ENCODE data around the gene CPTP.

The CPTP gene

DNA sequence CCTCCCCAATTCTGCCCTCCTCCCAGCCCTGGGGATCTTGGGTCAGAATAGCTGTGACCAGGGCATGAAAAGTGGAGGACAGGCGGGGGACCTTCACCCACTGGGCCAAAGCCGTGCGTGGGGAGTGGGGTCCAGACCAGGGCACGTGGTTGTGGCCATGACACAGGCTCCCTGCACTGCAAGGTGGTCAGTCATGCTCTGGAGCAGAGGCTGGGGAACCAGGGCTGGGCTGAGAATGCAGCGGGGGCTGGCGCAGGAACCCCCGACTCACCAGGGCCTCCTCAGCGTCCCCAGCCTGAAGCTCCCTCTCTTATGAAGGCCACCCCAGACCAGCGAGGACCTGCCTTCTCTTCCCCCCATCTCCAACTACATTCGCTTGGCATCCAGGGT lies 21.9 kb downstream of the CPTP start:
- H3K27ac ChIP-seq (ENCODE audit: low read length): no peak overlapping the region
- peaks cover 7% of the 10 kb centered on the region for H3K36me3 ChIP-seq (ENCODE audit: insufficient read depth, low read length)
- H3K9me3 ChIP-seq (ENCODE audit: insufficient read depth, low read length, severe bottlenecking): no peaks in the 10 kb centered on the region
- DNase-seq (no peak), ATAC-seq (ENCODE audit: insufficient read depth, low read depth) (no peak)
- H3K4me3 ChIP-seq (ENCODE audit: low read depth in 1 of 2, low read length in 2 of 2): no peak overlapping the region
- H3K79me2 ChIP-seq (ENCODE audit: insufficient read depth, low read length): peaks cover 53% of the 10 kb centered on the region
- H3K4me1 ChIP-seq (ENCODE audit: insufficient read depth, low read length): peaks cover 31% of the 10 kb centered on the region
- TF ChIP-seq, protein P1, sequence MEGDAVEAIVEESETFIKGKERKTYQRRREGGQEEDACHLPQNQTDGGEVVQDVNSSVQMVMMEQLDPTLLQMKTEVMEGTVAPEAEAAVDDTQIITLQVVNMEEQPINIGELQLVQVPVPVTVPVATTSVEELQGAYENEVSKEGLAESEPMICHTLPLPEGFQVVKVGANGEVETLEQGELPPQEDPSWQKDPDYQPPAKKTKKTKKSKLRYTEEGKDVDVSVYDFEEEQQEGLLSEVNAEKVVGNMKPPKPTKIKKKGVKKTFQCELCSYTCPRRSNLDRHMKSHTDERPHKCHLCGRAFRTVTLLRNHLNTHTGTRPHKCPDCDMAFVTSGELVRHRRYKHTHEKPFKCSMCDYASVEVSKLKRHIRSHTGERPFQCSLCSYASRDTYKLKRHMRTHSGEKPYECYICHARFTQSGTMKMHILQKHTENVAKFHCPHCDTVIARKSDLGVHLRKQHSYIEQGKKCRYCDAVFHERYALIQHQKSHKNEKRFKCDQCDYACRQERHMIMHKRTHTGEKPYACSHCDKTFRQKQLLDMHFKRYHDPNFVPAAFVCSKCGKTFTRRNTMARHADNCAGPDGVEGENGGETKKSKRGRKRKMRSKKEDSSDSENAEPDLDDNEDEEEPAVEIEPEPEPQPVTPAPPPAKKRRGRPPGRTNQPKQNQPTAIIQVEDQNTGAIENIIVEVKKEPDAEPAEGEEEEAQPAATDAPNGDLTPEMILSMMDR (IDR thresholded peaks at IDR 0.05; ENCODE audit: borderline replicate concordance, extremely low read depth, low read length, poor library complexity, severe bottlenecking): no peak
- no peak for TF ChIP-seq EZH2 (IDR thresholded peaks at IDR 0.05; ENCODE audit: borderline replicate concordance, low read depth, low read length, severe bottlenecking)
- no peaks in the 10 kb centered on the region for H3K27me3 ChIP-seq (ENCODE audit: insufficient read depth, low read length, poor library complexity)
- peak overlapping the region; percentile 82; the same call in 1 of the 2 replicates for H3K9ac ChIP-seq (ENCODE audit: low read depth, low read length)
- H4K20me1 ChIP-seq (ENCODE audit: insufficient read depth, low read length): peaks cover 71% of the 10 kb centered on the region
- peak overlapping the region; percentile 84 for H3K4me2 ChIP-seq (ENCODE audit: insufficient read depth, low read length)
- H2AFZ ChIP-seq (ENCODE audit: low read depth, low read length): no peak overlapping the region

DNA sequence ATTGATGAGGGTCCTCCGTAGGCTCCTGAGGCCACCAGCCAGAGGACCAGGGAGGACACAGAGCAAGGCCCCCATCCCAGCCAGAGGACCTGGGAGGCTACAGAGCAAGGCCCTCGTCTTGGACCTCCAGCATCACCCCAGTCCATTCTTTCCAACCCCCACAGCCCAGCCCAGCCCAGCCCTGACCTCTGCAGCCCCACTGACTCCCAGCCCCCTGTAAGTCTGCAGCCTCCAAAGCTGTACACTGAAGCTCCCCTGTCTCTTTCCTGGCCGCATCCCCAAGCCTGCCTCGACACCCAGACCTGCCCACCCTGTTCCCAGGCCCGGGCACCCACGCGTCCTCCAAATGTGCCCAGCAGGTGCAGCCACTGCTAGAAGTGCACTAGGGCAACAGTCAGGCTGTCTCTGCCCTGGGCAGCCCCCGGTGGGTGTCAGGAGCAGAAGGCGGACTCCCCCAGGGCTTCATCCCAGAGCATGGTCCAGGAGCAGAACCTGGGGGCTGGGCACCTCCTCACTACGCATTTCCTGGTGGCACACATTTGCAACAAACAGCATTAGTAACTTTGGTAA lies 22.5 kb downstream of the CPTP start:
- Histone ChIP-seq H3K27ac (ENCODE audit: low read length) (no peak overlapping the region), H3K4me1 (ENCODE audit: insufficient read depth, low read length) (peaks cover 33% of the 10 kb centered on the region)

DNA sequence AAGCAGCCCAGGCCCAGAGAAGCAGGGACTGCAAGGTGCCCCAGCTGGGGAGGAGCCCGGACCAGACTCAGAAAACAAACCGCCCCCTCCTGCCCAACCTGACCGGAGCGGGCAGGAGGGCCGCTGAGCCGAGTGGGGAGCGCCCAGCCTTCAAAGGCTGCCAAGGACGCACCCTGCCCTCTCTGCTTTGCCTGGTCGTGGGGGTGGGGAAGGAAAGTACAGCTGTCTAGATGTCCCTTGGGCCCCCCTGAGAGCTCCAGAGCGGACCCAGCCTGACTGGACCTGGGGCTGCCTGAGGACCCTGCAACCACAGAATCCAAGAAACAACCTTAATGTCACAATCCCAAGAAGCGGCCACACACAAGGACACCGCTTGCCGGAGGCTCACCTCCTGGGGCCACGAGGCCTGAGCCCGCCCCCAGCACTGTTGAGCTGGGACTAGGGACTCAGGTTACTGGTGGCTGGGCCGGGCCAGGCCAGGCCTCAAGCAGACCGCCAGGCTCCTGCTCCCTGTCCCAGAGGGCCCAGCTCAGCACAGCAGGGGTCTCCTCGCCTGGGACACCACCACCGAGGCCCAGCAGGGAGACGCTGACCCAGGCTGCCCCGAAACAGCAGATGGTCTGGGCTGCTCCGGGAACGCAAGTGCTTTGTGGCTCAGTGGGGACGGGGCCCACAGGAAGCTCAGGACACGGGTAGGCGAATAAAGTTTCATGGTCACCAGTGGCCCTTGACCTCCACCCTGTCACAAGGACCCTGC lies 23.2 kb downstream of the CPTP start:
- no peak overlapping the region for H2AFZ ChIP-seq (ENCODE audit: low read depth, low read length)
- H3K27me3 ChIP-seq (ENCODE audit: insufficient read depth, low read length, poor library complexity): no peaks in the 10 kb centered on the region
- H3K79me2 ChIP-seq (ENCODE audit: insufficient read depth, low read length): peaks cover 53% of the 10 kb centered on the region
- H4K20me1 ChIP-seq (ENCODE audit: insufficient read depth, low read length): peaks cover 71% of the 10 kb centered on the region
- H3K9me3 ChIP-seq (ENCODE audit: insufficient read depth, low read length, severe bottlenecking): no peaks in the 10 kb centered on the region
- H3K4me2 ChIP-seq (ENCODE audit: insufficient read depth, low read length): peak overlapping the region; percentile 84
- ATAC-seq (ENCODE audit: insufficient read depth, low read depth) (no peak), DNase-seq (no peak)
- peak overlapping the region; percentile 82 for H3K9ac ChIP-seq (ENCODE audit: low read depth, low read length)
- H3K27ac ChIP-seq (ENCODE audit: low read length): peak overlapping the region; percentile 52; the same call in 1 of the 2 replicates
- H3K4me1 ChIP-seq (ENCODE audit: insufficient read depth, low read length): peaks cover 33% of the 10 kb centered on the region
- no peaks in the 10 kb centered on the region; the same call in none of the 2 replicates for H3K36me3 ChIP-seq (ENCODE audit: insufficient read depth, low read length)
- no peak for TF ChIP-seq EZH2 (IDR thresholded peaks at IDR 0.05; ENCODE audit: borderline replicate concordance, low read depth, low read length, severe bottlenecking)
- TF ChIP-seq, protein P1 (IDR thresholded peaks at IDR 0.05; ENCODE audit: borderline replicate concordance, extremely low read depth, low read length, poor library complexity, severe bottlenecking): no peak
- peak overlapping the region; percentile 75 to 96; a peak in 3 of 4 replicates for H3K4me3 ChIP-seq (ENCODE audit: low read depth in 1 of 2, low read length in 2 of 2)

More for the DNA sequence above, 22.5 kb downstream of the CPTP start:
- Histone ChIP-seq H3K9ac (ENCODE audit: low read depth, low read length) (peak overlapping the region; percentile 82), H3K79me2 (ENCODE audit: insufficient read depth, low read length) (peaks cover 53% of the 10 kb centered on the region), H3K4me2 (ENCODE audit: insufficient read depth, low read length) (peak overlapping the region; percentile 84), H3K27me3 (ENCODE audit: insufficient read depth, low read length, poor library complexity) (no peaks in the 10 kb centered on the region), H2AFZ (ENCODE audit: low read depth, low read length) (no peak overlapping the region), H3K9me3 (ENCODE audit: insufficient read depth, low read length, severe bottlenecking) (no peaks in the 10 kb centered on the region), H3K4me3 (ENCODE audit: low read depth in 1 of 2, low read length in 2 of 2) (peak overlapping the region in 1 of 2 experiments; percentile 96; a peak in 2 of 4 replicates), H3K36me3 (ENCODE audit: insufficient read depth, low read length) (peaks cover 1% of the 10 kb centered on the region), H4K20me1 (ENCODE audit: insufficient read depth, low read length) (peaks cover 71% of the 10 kb centered on the region)
- ATAC-seq (ENCODE audit: insufficient read depth, low read depth) (no peak), DNase-seq (no peak)
- TF ChIP-seq, protein P1 (IDR thresholded peaks at IDR 0.05; ENCODE audit: borderline replicate concordance, extremely low read depth, low read length, poor library complexity, severe bottlenecking): no peak
- TF ChIP-seq EZH2 (IDR thresholded peaks at IDR 0.05; ENCODE audit: borderline replicate concordance, low read depth, low read length, severe bottlenecking): no peak

All from DND-41 (cell line).